Activated naive CD4-positive, alpha-beta T cell treated with anti-CD3 and anti-CD28 coated beads for 36 hours (primary cell): Measurements from ENCODE around the gene TBC1D23. TPM values are rescaled to one million over a fixed set of nuclear protein-coding genes. Genes with fewer than 3 reads are reported as not detected.
"Not testable (repeated sequence)": the region's sequence is repeated elsewhere in the genome, so short reads cannot be mapped to it uniquely, and the experiment has no call there.

Experiments used
- CTCF ChIA-PET: fragments of 350-600 bp; sonication (Branson Sonifier 250); formaldehyde crosslinking; loops from one replicate; lab custom pipeline; 2021; ENCODE audit warnings: antibody characterized with exemption; lab: Charles Lee
- DNase-seq: peaks from one replicate; pipeline ENCODE4 v3.0.0-alpha.2; 2020
- H3K27ac Mint-ChIP-seq: one replicate; pipeline ENCODE4 v1.8.0; 2021; ENCODE audit warnings: mild to moderate bottlenecking, mixed read lengths
- H3K27me3 Mint-ChIP-seq: one replicate; pipeline ENCODE4 v1.8.0; 2021; ENCODE audit warnings: low read depth, mixed read lengths
- H3K36me3 Mint-ChIP-seq: one replicate; pipeline ENCODE4 v1.8.0; 2021; ENCODE audit warnings: low read depth, mixed read lengths
- H3K4me1 Mint-ChIP-seq: one replicate; pipeline ENCODE4 v1.8.0; 2021; ENCODE audit warnings: low read depth, mixed read lengths
- H3K4me3 Mint-ChIP-seq: one replicate; pipeline ENCODE4 v1.8.0; 2021; ENCODE audit warnings: mild to moderate bottlenecking, moderate library complexity, mixed read lengths
- H3K9me3 Mint-ChIP-seq: one replicate; pipeline ENCODE4 v1.8.0; 2021; ENCODE audit warnings: mixed read lengths
- intact Hi-C: fragments of 100-400 bp; cut with micrococcal nuclease; formaldehyde crosslinking; loops from one replicate; pipeline ENCODE4 v1.15.1; 2023
- total RNA-seq, 2 experiments: library from RNA; stranded (reverse); gene quantifications; one replicate each; pipeline ENCODE4 v1.2.3, GENCODE V29; 2021

TBC1D23 gene
- total RNA-seq: 10 to 100 TPM; 14.1 to 15.8 TPM

DNA sequence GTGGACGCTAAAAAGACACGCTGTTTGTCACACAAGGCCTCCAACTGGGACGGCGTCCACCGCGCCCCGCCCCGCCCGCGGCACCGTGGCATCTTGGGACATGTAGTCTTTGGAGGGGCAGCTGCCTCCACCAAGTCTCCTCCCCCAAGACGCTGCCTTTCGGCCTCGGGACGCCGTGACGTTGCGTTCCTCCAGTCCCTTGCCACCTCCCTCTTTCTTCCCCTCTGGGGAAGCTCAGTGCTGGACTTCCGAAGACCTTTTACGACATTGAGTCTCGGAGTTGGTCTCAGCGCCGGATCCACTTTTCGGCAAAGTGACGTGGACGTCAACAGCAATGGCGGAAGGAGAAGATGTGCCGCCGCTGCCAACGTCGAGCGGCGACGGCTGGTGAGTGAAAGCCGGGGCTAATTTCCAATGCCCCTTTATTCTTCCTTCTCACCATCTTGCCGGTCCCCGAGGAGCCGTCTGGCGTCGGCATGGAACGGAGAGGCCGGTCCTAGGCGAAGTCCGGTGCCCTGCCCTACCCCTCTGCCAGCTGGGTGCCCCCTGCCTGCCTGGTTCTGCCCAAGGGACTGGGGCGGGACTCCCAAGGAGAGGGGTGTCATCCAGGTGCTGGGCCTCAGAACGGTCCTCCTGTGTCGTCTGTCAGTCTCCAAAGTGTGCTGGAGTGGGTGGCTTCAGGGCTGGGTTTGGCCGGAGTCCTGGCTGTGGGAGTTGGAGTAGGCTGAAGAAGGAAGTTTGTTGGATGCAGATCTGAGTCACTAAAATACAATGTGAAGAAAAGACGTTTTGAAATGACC lies at the start of gene TBC1D23:
TSS of gene TBC1D23 (plus strand) at position 308 of the 800 bp plus-strand sequence. CDS start at position 335, 27 bp downstream.
- DNase-seq: peak; percentile 98
- CTCF ChIA-PET: interaction anchor here (0.6 to 1.5 kb wide), 3 partner anchors 8 to 276 kb away, joined by 3 to 5 read pairs (median 3); no protein-coding TSS in a partner anchor
- Mint-ChIP-seq H3K36me3 (no peaks in the 10 kb centered on the region), H3K27ac (peak within 1 kb of the TSS; percentile 89), H3K4me3 (peak within 1 kb of the TSS; percentile 86), H3K27me3 (no peaks in the 10 kb centered on the region), H3K9me3 (no peaks in the 10 kb centered on the region), H3K4me1 (peaks cover 59% of the 10 kb centered on the region)
- intact Hi-C loops: loop anchor here (1.0 to 10.0 kb wide), 9 partner anchors 51 to 1736 kb away; partner anchors contain the start of genes CLDND1, CMSS1, LNP1 and NIT2

DNA sequence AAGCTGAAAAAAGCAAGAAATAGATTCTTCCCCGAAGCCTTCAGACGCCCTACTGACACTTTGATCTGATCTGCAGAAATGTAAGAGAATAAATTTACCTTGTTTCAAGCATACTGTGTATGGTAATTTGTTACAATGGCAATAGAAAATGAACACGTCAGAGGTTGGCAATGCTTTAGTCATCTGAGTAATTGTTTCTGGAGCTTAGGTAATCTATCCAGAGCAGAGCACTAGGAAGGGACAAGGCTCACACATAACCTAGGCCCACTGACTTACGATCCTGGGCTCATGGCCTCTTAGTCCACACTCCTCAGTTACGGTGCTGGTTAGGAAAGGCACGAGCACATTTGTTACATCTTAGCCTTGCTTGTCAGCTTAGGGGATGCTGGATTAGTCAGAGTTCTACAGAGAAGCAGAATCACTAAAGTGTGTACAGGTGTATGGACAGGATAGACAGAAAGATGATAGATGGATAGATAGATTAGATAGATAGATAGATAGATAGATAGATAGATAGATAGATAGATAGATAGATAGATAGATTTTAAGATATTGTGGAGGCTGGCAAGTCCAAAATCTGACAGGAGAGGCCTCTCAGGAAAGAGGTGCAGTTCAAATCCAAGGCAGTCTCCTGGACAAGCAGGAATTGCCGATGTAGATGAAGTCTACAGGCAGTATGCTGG lies 46.8 kb upstream of the TBC1D23 start:
- CTCF ChIA-PET: no interaction called here
- no peak for DNase-seq
- H3K9me3 Mint-ChIP-seq: peaks cover 2% of the 10 kb centered on the region
- H3K27me3 Mint-ChIP-seq: peaks cover 12% of the 10 kb centered on the region
- intact Hi-C loops: no loop called here
- H3K4me3 Mint-ChIP-seq: no peak overlapping the region
- H3K4me1 Mint-ChIP-seq: peaks cover 15% of the 10 kb centered on the region
- H3K36me3 Mint-ChIP-seq: no peaks in the 10 kb centered on the region
- H3K27ac Mint-ChIP-seq: no peak overlapping the region

- H3K9me3 Mint-ChIP-seq: peaks cover 6% of the 10 kb centered on the region
- H3K4me1 Mint-ChIP-seq: peaks cover 15% of the 10 kb centered on the region
- no peak for DNase-seq
- no peak overlapping the region for H3K4me3 Mint-ChIP-seq
- CTCF ChIA-PET: no interaction called here
- H3K27me3 Mint-ChIP-seq: peaks cover 17% of the 10 kb centered on the region
- no peaks in the 10 kb centered on the region for H3K36me3 Mint-ChIP-seq
- intact Hi-C loops: no loop called here
- H3K27ac Mint-ChIP-seq: no peak overlapping the region
Measured at GRCh38 chr3:100214574-100214964, 46.2 kb upstream of the TBC1D23 start.

DNA sequence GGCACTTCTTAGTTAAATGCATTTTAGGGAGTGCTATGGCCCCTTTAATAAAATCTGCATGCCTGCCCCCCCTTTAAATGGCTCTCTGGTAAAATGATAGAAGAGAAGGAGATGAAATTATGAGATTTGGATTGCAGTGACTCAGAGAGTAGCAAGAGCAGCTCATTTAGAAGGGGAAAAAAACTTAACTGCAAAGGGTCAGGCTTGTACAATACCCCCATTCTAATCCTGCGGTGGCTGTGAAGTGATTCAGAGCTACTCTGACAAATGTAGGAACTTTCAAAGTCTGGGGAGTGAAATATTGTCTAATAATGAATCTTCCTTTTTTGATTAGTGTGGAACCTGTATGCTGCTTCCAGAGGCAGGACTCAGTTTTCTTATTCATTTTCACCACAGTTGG lies 44.1 kb upstream of the TBC1D23 start:
- no peak overlapping the region for H3K27ac Mint-ChIP-seq
- CTCF ChIA-PET: no interaction called here
- intact Hi-C loops: no loop called here

GRCh38 chr3:100221159-100221558 lies 39.6 kb upstream of the TBC1D23 start:
- CTCF ChIA-PET: no interaction called here
- DNase-seq: no peak
- intact Hi-C loops: no loop called here
- Mint-ChIP-seq H3K27ac (no peak overlapping the region), H3K4me1 (no peaks in the 10 kb centered on the region), H3K4me3 (no peak overlapping the region), H3K9me3 (peaks cover 11% of the 10 kb centered on the region), H3K36me3 (no peaks in the 10 kb centered on the region), H3K27me3 (peaks cover 21% of the 10 kb centered on the region)

More for the DNA sequence above, 44.1 kb upstream of the TBC1D23 start:
- no peak for DNase-seq
- Mint-ChIP-seq H3K4me1 (no peaks in the 10 kb centered on the region), H3K27me3 (peaks cover 24% of the 10 kb centered on the region), H3K9me3 (peaks cover 11% of the 10 kb centered on the region), H3K4me3 (no peak overlapping the region), H3K36me3 (no peaks in the 10 kb centered on the region)

DNA sequence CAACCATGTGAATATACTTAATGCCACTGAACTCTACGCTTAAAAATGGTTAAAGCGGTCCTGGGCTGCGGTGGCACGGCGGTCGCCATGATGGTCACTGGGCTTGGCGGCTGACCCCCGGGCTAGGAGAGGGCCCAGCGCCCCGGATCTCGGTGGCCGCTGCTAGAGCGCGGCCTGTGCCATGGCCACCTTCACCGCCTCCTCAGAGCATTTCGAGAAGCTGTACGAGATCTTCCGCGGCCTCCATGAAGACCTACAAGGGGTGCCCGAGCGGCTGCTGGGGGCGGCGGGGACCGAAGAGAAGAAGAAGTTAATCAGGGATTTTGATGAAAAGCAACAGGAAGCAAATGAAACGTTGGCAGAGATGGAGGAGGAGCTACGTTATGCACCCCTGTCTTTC lies 35.6 kb upstream of the TBC1D23 start:
- DNase-seq: no peak
- peaks cover 8% of the 10 kb centered on the region for H3K4me1 Mint-ChIP-seq
- H3K27me3 Mint-ChIP-seq: peaks cover 5% of the 10 kb centered on the region
- peaks cover 4% of the 10 kb centered on the region for H3K9me3 Mint-ChIP-seq
- intact Hi-C loops: no loop called here
- H3K27ac Mint-ChIP-seq: no peak overlapping the region
- no peaks in the 10 kb centered on the region for H3K36me3 Mint-ChIP-seq
- CTCF ChIA-PET: no interaction called here
- no peak overlapping the region for H3K4me3 Mint-ChIP-seq

DNA sequence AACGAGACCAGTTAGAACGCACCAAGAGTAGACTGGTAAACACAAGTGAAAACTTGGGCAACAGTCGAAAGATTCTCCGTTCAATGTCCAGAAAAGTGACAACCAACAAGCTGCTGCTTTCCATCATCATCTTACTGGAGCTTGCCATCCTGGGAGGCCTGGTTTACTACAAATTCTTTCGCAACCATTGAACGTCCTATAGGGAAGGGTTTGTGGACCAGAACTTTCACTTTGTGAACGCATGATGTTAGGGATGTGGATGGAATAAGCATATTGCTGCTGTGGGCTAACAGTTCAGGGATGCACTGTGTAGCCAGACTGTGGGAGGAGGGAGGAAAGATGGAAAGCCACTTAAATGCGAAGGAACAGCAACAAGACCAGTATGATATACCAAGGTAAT lies 34.9 kb upstream of the TBC1D23 start:
- intact Hi-C loops: no loop called here
- no peaks in the 10 kb centered on the region for H3K36me3 Mint-ChIP-seq
- H3K4me1 Mint-ChIP-seq: peaks cover 8% of the 10 kb centered on the region
- DNase-seq: no peak
- H3K27ac Mint-ChIP-seq: no peak overlapping the region
- H3K27me3 Mint-ChIP-seq: peaks cover 3% of the 10 kb centered on the region
- H3K9me3 Mint-ChIP-seq: peaks cover 1% of the 10 kb centered on the region
- CTCF ChIA-PET: interaction anchor here (0.7 kb wide), 1 partner anchor 624 kb away, joined by 5 read pairs; no protein-coding TSS in a partner anchor
- H3K4me3 Mint-ChIP-seq: no peak overlapping the region

DNA sequence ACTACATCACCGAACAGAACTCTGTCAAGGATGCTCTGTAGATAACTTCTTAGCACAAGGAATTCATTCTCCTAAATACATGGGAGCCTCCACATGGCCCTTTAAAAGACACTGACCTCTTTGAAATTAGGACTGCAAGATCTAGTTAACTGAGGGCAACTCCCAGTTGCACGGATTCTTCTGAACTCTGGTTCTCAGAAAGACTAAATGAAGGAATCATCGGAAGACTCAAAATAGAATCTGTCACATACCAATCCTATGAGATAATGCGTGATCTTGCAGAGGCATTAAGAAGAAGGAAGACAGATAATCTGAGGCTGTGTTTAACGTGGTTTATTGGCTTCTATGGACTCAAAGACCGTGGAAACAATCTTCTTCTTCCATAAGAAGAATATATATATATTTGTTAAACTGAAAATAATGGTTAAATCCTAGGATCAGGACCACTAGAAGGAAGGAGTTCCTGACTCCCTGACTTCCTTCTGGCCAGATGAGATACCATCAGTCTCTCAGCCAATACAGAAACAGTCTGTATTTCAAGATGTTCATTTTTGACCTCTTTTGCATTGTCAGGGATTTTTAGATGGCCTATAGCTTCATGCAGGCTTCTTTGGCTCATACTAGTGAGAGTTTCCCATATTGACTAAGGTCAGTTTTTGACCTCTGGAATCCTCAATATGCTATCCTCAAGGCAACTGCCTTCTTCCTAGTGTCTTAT lies 33.9 kb upstream of the TBC1D23 start:
- no peaks in the 10 kb centered on the region for H3K36me3 Mint-ChIP-seq
- H3K27ac Mint-ChIP-seq: no peak overlapping the region
- no peaks in the 10 kb centered on the region for H3K27me3 Mint-ChIP-seq
- CTCF ChIA-PET: interaction anchor here (0.7 kb wide), 1 partner anchor 623 kb away, joined by 5 read pairs; no protein-coding TSS in a partner anchor
- intact Hi-C loops: no loop called here
- H3K9me3 Mint-ChIP-seq: no peaks in the 10 kb centered on the region
- H3K4me1 Mint-ChIP-seq: peaks cover 8% of the 10 kb centered on the region
- no peak overlapping the region for H3K4me3 Mint-ChIP-seq
- no peak for DNase-seq

DNA sequence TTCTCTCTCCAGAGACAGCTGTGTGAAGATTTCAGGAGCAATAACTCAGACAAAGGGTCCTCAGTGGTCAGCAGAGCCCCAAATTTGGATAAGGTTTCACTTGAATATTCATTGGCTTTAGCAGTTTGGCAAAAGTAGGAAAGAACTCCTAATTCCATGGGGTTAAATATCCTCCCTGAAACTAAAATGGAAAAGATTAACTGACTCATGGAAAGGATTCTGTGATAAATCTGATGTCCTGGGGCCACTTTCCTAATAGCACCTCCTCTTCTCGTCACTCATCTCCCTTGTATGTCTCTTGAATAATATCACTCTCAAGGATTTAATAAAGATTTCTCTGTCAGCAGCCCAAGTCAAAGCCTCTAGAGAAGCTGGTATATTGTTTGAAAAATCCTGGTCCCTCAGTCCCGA lies 33.3 kb upstream of the TBC1D23 start:
- H3K27me3 Mint-ChIP-seq: no peaks in the 10 kb centered on the region
- DNase-seq: no peak
- H3K4me1 Mint-ChIP-seq: peaks cover 8% of the 10 kb centered on the region
- no peaks in the 10 kb centered on the region for H3K9me3 Mint-ChIP-seq
- no peak overlapping the region for H3K27ac Mint-ChIP-seq
- CTCF ChIA-PET: no interaction called here
- no peaks in the 10 kb centered on the region for H3K36me3 Mint-ChIP-seq
- intact Hi-C loops: no loop called here
- H3K4me3 Mint-ChIP-seq: no peak overlapping the region

DNA sequence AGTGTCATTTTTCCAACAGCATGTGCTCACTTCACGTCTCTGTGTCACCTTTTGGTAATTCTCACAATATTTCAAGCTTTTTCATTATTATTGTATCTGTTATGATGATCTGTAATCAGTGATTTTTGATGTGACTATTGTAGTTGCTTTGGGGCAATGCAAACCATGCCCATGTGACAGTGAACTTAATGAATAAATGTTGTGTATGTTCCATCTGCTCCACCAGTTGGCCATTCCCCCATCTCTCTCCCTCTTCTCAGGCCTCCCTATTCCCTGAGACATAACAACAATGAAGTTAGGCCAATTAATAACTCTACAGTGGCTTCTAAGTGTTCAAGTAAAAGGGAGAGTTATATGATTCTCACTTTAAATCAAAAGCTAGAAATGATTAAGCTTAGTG lies 32.5 kb upstream of the TBC1D23 start:
- Mint-ChIP-seq H3K9me3 (no peaks in the 10 kb centered on the region), H3K27ac (no peak overlapping the region), H3K27me3 (no peaks in the 10 kb centered on the region), H3K36me3 (no peaks in the 10 kb centered on the region), H3K4me1 (peaks cover 8% of the 10 kb centered on the region), H3K4me3 (no peak overlapping the region)
- CTCF ChIA-PET: no interaction called here
- intact Hi-C loops: no loop called here
- no peak for DNase-seq

DNA sequence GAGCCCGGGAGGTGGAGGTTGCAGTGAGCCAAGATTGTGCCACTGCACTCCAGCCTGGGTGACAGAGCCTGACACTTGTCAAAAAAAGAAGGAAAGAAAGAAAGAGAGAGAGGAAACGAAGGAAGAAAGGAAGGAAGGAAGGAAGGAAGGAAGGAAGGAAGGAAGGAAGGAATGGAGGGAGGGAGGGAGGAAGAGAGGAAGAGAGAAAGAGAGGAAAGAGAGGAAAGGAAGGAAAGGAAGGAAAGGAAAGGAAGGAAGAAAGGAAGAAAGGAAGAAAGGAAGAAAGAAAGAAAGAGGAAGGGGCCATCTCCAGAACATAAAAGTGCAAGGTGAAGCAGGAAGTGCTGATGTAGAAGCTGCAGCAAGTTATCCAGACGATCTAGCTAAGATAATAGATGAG lies 31.6 kb upstream of the TBC1D23 start:
- H3K27me3 Mint-ChIP-seq, intact Hi-C loops, H3K36me3 Mint-ChIP-seq, CTCF ChIA-PET, H3K9me3 Mint-ChIP-seq, H3K27ac Mint-ChIP-seq, H3K4me1 Mint-ChIP-seq, DNase-seq, H3K4me3 Mint-ChIP-seq: not testable (repeated sequence)

GRCh38 chr3:100230710-100231109 lies 30.1 kb upstream of the TBC1D23 start:
- intact Hi-C loops: no loop called here
- Mint-ChIP-seq H3K27me3 (no peaks in the 10 kb centered on the region), H3K4me3 (no peak overlapping the region), H3K27ac (no peak overlapping the region), H3K36me3 (no peaks in the 10 kb centered on the region), H3K9me3 (no peaks in the 10 kb centered on the region), H3K4me1 (peaks cover 8% of the 10 kb centered on the region)
- DNase-seq: no peak
- CTCF ChIA-PET: interaction anchor here (1.0 kb wide), 1 partner anchor 27 kb away, joined by 3 read pairs; no protein-coding TSS in a partner anchor
